ENCODE data around the gene IGF2R. TPM values are rescaled to one million over a fixed set of nuclear protein-coding genes. Genes with fewer than 3 reads are reported as not detected.

Gene IGF2R
- total RNA-seq, 1 experiment from 2014 or later, result 160 TPM

GRCh38 chr6:160103825-160104100, 134.9 kb downstream of the IGF2R start:
- H3K4me1 Mint-ChIP-seq (ENCODE audit: insufficient read depth, unreplicated experiment), result no peaks in the 10 kb centered on the region
- peaks cover 80% of the 10 kb centered on the region for H3K36me3 Mint-ChIP-seq (ENCODE audit: insufficient read depth, unreplicated experiment)
- no TSS peak for BruUV-seq (replicated peaks)
- H3K27ac Mint-ChIP-seq (ENCODE audit: low read depth, unreplicated experiment), result no peak overlapping the region
- POLR2A ChIA-PET, result no interaction called here
- H3K27me3 Mint-ChIP-seq (ENCODE audit: insufficient read depth, unreplicated experiment), result no peaks in the 10 kb centered on the region
- CTCF ChIA-PET, result interaction anchor here (0.6 kb wide), 1 partner anchor 65 kb away, joined by 3 read pairs; no protein-coding TSS in a partner anchor
- DNase-seq (ENCODE audit: unreplicated experiment), result no peak
- intact Hi-C loops (cut with micrococcal nuclease), result loop anchor here (1.0 kb wide), 1 partner anchor 240 kb away; no protein-coding TSS in a partner anchor
- H3K9me3 Mint-ChIP-seq (ENCODE audit: unreplicated experiment), result no peaks in the 10 kb centered on the region
- H3K4me3 Mint-ChIP-seq (ENCODE audit: unreplicated experiment), result no peak overlapping the region
- no peak for TF ChIP-seq CTCF (IDR thresholded peaks at IDR 0.05; ENCODE audit: unreplicated experiment)

- Mint-ChIP-seq H3K27me3 (ENCODE audit: insufficient read depth, unreplicated experiment) (no peaks in the 10 kb centered on the region), H3K4me1 (ENCODE audit: insufficient read depth, unreplicated experiment) (no peaks in the 10 kb centered on the region), H3K36me3 (ENCODE audit: insufficient read depth, unreplicated experiment) (peaks cover 71% of the 10 kb centered on the region), H3K4me3 (ENCODE audit: unreplicated experiment) (no peak overlapping the region), H3K9me3 (ENCODE audit: unreplicated experiment) (no peaks in the 10 kb centered on the region), H3K27ac (ENCODE audit: low read depth, unreplicated experiment) (no peak overlapping the region)
- intact Hi-C loops (cut with micrococcal nuclease), result no loop called here
- BruUV-seq (replicated peaks), result no TSS peak
- no peak for TF ChIP-seq CTCF (IDR thresholded peaks at IDR 0.05; ENCODE audit: unreplicated experiment)
- ChIA-PET POLR2A (no interaction called here), CTCF (interaction anchor here (0.5 to 1.0 kb wide), 3 partner anchors 12 to 351 kb away, joined by 3 to 4 read pairs (median 3); no protein-coding TSS in a partner anchor)
- no peak for DNase-seq (ENCODE audit: unreplicated experiment)
These were observed 136.1 kb downstream of the IGF2R start for GRCh38 chr6:160104821-160105517.

GRCh38 chr6:160106010-160106409, 137.1 kb downstream of the IGF2R start:
- H3K36me3 Mint-ChIP-seq (ENCODE audit: insufficient read depth, unreplicated experiment), result peaks cover 67% of the 10 kb centered on the region
- H3K27me3 Mint-ChIP-seq (ENCODE audit: insufficient read depth, unreplicated experiment), result no peaks in the 10 kb centered on the region
- CTCF ChIA-PET, result no interaction called here
- TF ChIP-seq CTCF (IDR thresholded peaks at IDR 0.05; ENCODE audit: unreplicated experiment), result no peak
- POLR2A ChIA-PET, result no interaction called here
- H3K4me3 Mint-ChIP-seq (ENCODE audit: unreplicated experiment), result no peak overlapping the region
- H3K9me3 Mint-ChIP-seq (ENCODE audit: unreplicated experiment), result no peaks in the 10 kb centered on the region
- H3K27ac Mint-ChIP-seq (ENCODE audit: low read depth, unreplicated experiment), result no peak overlapping the region
- DNase-seq (ENCODE audit: unreplicated experiment), result no peak
- H3K4me1 Mint-ChIP-seq (ENCODE audit: insufficient read depth, unreplicated experiment), result no peaks in the 10 kb centered on the region
- intact Hi-C loops (cut with micrococcal nuclease), result no loop called here
- BruUV-seq (replicated peaks), result no TSS peak

- ChIA-PET POLR2A (interaction anchor here (0.7 to 0.8 kb wide), 2 partner anchors 9 to 35 kb away, joined by 3 to 4 read pairs; no protein-coding TSS in a partner anchor), CTCF (interaction anchor here (0.5 to 1.4 kb wide), 4 partner anchors 11 to 349 kb away, joined by 3 to 6 read pairs (median 4); no protein-coding TSS in a partner anchor)
- H3K27ac Mint-ChIP-seq (ENCODE audit: low read depth, unreplicated experiment), result no peak overlapping the region
- no peaks in the 10 kb centered on the region for H3K27me3 Mint-ChIP-seq (ENCODE audit: insufficient read depth, unreplicated experiment)
- peaks cover 60% of the 10 kb centered on the region for H3K36me3 Mint-ChIP-seq (ENCODE audit: insufficient read depth, unreplicated experiment)
- intact Hi-C loops (cut with micrococcal nuclease), result no loop called here
- TF ChIP-seq CTCF (IDR thresholded peaks at IDR 0.05; ENCODE audit: unreplicated experiment), result no peak
- BruUV-seq (replicated peaks), result no TSS peak
- no peak for DNase-seq (ENCODE audit: unreplicated experiment)
- no peak overlapping the region for H3K4me3 Mint-ChIP-seq (ENCODE audit: unreplicated experiment)
- no peaks in the 10 kb centered on the region for H3K4me1 Mint-ChIP-seq (ENCODE audit: insufficient read depth, unreplicated experiment)
- no peaks in the 10 kb centered on the region for H3K9me3 Mint-ChIP-seq (ENCODE audit: unreplicated experiment)
These were observed 137.8 kb downstream of the IGF2R start for GRCh38 chr6:160106701-160107100.
